DMS53 (cell line): ENCODE measurements around the gene MPG.
A peak's percentile ranks its signal among the peaks of the same experiment; 100 is the strongest.
"Not testable (repeated sequence)": the region's sequence is repeated elsewhere in the genome, so short reads cannot be mapped to it uniquely, and the experiment has no call there.

Source experiments
- DNase-seq: peaks from one replicate; lab custom pipeline; 2025; lab: John Stamatoyannopoulos, UW

The MPG gene

DNA sequence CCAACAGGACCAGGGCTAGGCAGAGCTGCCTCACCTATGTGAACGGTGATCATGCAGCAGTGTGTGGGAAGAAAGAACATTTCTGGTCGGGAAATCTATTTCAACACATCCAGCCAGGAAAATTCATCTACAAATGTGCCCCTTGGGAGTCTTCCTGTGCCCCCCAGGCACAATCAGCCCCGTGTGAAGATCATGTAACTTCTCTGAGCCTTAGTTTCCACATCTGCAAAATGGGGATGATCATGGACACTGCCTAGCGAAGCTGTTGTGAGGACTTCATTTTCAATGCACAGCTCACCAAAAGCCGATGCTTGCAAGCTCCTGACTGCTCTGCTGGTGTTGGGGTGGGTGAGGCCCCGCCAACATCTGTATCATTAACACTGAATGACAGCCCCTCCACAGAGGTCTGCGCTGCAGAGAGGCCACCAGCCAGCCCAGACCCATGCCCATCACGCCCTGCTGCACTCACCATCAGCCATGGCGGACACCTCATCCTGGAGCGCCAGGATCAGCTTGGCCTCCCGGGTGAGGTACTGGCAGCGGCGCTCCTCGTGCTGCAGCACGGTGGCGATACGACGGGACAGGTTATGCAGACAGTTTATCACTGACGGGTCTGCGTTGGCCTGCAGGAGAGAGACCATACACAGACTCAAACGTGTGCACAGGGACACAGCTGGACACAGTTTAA, 34.3 kb downstream of the MPG start:
- DNase-seq = no peak

DNA sequence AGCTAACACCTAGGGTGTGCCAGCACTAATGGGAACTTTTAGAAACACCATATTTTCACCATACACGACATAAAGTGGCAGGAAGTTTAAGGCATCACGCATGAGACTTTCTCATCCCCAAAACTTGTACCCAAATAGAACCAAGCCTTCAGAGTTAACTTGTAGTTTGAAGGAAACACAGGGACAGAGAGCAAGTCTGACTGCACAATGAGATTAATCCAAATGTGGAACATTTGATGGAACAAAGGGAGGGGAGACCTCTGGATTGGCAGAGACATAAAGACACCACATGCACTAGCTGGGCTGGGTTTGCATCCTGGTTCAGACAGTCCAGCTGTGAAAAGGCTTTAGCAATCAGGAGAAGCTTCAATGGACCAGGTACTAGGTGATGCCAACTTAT, 36.3 kb downstream of the MPG start:
- DNase-seq = no peak

GRCh38 chr16:116015-116414, 38.0 kb downstream of the MPG start:
- DNase-seq = no peak

- peak; percentile 59 for DNase-seq
These were observed 39.6 kb downstream of the MPG start for GRCh38 chr16:117379-118365.

GRCh38 chr16:118857-119256, 40.8 kb downstream of the MPG start:
- DNase-seq = no peak

DNA sequence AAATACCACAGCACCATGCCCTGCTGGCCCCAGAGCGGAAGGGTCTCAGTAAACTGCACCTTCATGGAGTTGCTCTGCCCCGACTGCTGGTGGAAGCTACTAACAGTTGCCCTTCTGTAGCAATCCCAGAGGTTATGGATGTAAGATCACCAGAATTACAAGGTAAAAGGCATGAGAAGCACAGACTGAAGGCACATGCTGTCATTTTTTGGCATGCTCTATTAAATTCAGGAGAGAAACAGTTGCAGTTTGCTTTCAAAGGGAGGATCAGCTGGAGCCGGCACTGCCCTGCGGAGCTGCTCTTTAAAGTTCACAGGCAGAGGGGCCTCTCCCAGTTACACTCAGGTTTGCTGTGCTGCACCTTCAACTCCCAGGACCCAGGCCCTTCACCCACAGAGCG, 41.3 kb downstream of the MPG start:
- no peak for DNase-seq

DNA sequence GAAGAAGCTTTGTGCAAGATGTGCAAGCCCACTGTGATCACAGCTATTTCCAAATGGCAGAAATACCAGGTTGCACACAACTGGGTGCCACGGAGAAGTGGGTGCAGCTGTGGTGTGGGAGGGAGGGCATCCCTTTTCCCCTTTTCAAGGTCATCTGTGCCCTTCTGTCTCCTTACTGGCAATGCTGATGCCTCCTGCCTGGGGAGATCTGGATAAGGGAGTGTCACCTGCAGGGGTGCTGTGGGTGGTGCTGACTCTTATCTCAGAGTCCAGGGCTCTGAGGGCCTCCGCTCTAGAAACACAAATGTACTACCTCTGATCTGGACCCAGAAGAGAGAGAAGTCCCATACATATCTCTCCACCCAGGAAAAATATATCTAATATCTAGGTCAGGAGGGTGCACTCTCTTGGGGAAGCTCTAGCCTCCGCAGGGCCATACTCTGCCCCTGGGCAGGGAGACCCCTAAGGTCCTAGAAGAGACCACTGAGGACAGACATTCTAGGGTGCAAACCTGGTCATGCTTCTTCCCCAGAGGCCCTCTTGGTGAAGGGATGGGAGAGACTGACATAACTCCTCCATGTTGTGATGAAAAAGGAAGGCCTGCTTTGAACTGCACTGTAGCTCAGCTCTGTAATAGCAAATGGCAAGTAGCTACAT, 41.9 kb downstream of the MPG start:
- DNase-seq = no peak

DNA sequence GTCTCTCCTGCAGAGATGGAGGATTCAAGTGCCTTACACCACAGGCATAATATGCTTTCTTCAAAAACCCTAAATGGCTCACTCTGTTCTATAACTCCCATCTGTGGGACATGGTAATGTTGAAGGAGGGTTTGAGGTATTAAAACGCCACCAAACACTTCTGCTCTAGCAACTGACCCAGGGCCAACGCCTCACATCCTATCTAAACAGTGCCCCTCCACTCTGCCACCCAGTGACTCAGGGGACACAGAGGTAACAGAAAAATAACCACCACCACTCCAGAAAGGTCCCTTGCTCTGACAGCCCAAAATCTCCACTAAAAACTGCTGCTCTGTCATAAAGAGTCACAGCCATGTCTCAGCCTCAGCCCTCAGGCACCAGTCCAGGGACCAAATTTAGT, 42.7 kb downstream of the MPG start:
- DNase-seq = no peak

GRCh38 chr16:122361-122760, 44.3 kb downstream of the MPG start:
- no peak for DNase-seq

DNA sequence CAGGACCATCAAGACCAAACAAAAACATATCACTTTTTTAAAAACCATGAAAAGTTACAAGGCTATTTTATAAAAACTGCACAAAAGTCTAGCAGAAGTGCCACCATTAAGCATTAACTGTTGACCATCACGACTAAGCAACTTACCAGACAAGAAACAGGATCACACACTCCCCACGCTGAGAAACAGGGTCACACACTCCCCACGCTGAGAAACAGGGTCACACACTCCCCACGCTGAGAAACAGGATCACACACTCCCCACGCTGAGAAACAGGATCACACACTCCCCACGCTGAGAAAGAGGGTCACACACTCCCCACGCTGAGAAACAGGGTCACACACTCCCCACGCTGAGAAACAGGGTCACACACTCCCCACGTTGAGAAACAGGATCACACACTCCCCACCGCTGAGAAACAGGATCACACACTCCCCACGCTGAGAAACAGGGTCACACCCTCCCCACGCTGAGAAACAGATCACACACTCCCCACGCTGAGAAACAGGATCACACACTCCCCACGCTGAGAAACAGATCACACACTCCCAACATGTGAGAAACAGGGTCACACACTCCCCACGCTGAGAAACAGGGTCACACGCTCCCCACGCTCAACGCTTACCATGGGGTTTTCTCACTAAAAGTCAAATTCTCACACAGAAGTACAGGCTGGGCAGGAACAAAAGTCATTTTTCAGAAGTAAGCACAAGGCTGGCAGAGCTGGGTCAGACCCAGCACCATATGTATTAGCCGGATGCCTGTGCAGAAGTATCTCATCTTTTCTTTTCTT, 45.7 kb downstream of the MPG start:
- not testable (repeated sequence) for DNase-seq

DNA sequence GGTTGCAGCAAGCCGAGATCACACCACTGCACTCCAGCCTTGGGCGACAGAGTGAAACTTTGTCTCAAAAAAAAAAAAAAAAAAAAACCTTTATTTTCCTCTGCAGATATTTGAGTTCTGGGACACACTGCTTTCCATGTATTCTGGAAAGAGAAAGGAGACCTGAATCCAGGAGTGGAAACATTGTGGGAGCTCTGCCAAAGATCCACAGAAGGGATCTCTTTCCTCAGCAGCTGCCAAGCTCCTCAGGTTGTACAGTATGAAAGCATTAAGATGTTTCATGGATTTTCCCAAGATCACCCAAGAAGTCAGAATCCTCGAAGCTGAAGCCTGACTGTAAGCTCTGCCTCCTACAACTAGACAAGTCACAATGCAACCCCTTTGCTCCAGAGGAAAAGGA, 47.0 kb downstream of the MPG start:
- DNase-seq = no peak

- DNase-seq = no peak
These were observed 51.0 kb downstream of the MPG start for GRCh38 chr16:129075-129474.

DNA sequence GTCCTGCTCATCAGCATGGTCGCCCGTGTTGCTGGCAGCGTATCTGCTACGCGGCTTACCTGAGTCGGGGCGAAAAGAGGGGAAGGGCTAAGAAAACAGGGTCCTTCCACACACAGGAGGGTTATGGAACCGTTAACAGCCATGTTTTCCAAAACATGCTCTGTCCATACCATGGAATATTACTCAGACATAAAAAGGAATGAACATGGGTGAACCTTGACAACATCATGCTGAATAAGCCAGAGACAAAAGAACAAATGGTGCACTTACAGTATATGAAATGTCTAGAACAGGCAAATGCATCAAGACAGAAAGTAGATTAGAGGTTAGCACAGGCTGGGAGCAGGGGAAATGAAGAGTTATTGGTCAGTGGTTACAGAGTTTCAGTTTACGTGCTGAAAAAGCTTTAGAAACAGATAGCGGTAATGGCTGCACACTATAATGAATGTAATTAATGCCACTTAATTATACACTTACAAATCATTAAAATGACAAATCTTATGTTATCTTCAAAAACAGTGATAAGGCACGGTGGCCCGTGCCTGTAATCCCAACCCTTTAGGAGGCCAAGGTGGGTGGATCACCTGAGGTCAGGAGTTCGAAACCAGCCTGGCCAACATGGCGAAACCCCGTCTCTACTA, 52.6 kb downstream of the MPG start:
- no peak for DNase-seq

DNA sequence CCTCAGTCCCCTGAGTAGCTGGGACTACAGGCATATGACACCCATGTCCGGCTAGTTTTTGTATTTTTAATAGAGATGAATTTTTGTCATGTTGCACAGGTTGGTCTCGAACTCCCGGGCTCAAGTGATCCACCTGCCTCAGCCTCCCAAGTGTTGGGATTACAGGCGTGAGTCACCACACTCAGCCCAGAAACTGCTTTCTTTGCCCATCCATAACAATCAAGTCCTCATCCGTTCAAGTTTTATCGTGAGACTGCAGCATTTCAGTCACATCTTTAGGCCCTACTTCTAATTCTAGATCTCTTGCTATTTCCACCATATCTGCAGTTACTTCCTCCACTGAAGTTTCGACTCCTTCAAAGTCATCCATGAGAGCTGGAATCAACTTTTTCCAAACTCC, 54.1 kb downstream of the MPG start:
- no peak for DNase-seq

DNA sequence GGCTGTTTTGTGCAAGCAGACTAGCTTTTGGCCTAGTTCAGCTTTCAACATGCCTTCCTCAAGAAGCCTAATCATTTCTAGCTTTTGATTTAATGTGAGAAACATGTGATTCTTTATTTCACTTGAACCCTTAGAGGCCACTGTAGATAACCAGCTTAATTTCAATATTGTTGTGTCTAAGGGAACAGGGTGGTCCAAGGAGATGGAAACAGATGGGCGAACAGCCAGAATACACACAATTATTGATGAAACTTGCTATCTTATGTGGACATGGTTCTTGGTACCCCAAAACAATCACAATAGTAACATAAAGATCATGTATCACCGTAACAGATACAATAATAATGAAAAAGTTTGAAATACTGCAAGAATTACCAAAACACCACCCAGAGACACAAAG, 55.7 kb downstream of the MPG start:
- DNase-seq = no peak
